Pancreas (tissue), 10 donors: ENCODE data around the gene SELPLG. TPM values are rescaled to one million over a fixed set of nuclear protein-coding genes. Genes with fewer than 3 reads are reported as not detected.
"Not testable (repeated sequence)": the region's sequence is repeated elsewhere in the genome, so short reads cannot be mapped to it uniquely, and the experiment has no call there.

Experiments
- ATAC-seq, 4 donors: fragments of 200-7000 bp; cut with Tn5 transposase; one replicate each; pipeline versions ENCODE4 v1.8.0 to v1.9.1; 2020; ENCODE audit warnings: mild to moderate bottlenecking in 4 of 4, moderate library complexity in 4 of 4
- DNase-seq, 6 donors: peaks; one replicate each; pipeline ENCODE4 v3.0.0-alpha.2; 2020
- FAIRE-seq: peaks from 2 replicates; lab custom pipeline; 2012; peaks lifted over from hg19 to GRCh38; lab: Jason Lieb, UNC
- H3K27ac ChIP-seq, 4 donors: fragments of 200-600 bp; sonication (generic); 1 replicate in 3 of 4; 2 replicates in 1 of 4; pipeline versions ENCODE4 v1.5.0 to v1.8.0; 2020
- H3K27me3 ChIP-seq, 4 donors: fragments of 200-600 bp; one replicate each; pipeline ENCODE4 v1.8.0; 2021
- H3K36me3 ChIP-seq, 3 donors: fragments of 200-600 bp; sonication (generic) in 1 of 3; one replicate each; pipeline versions ENCODE4 v1.5.0 to v1.8.0; 2020 to 2021
- H3K4me1 ChIP-seq, 3 donors: fragments of 200-600 bp; one replicate each; pipeline ENCODE4 v1.8.0; 2021
- H3K4me3 ChIP-seq, 4 donors: fragments of 200-600 bp; sonication (generic) in 2 of 4; one replicate each; pipeline versions ENCODE4 v1.5.0 to v1.8.0; 2020 to 2021
- H3K9me3 ChIP-seq, 4 donors: fragments of 200-600 bp; one replicate each; pipeline ENCODE4 v1.8.0; 2021
- CTCF ChIP-seq, 4 donors: fragments of 200-600 bp; sonication (generic) in 3 of 4; IDR thresholded peaks; one replicate each; pipeline versions ENCODE4 v1.5.0 to v1.8.0; 2021; ENCODE audit warnings: antibody characterized with exemption in 4 of 4
- WGBS, 2 donors: extraction: QIAGEN DNeasy Blood & Tissue Kit; methylation state at CpG; one replicate each; pipeline ENCODE4 v1.1.7; 2013; 5-methylcytosine and 5-hydroxymethylcytosine counted together
- intact Hi-C, 3 donors: fragments of 100-400 bp; cut with DNase I; formaldehyde crosslinking; loops; one replicate each; pipeline versions ENCODE4 v1.11.1 to v1.14.2; 2022
- polyA plus RNA-seq, 2 donors: library from polyadenylated mRNA; stranded (reverse); fragments of 200-250 nt; gene quantifications; one replicate each; pipeline ENCODE4 v1.2.3, GENCODE V29; 2013
- total RNA-seq, 6 donors: library from RNA; stranded (reverse); fragmentation: NEBNext Ultra II Directional in 4 of 6; extraction: Animal tissue kit (Norgen Biotek cat#: 25700) in 4 of 6; gene quantifications; one replicate each; pipeline versions ENCODE4 v1.2.1 to v1.2.4, GENCODE V29; 2021 to 2023
- donor health status: healthy with polysubstance abuse.
- donor health status: DM: no; HTN: no; CAD: no; lungs with moderate emphysema.
- donor health status: DM: no; HTN: no; CAD: no.
- donor health status: control.
- donor health status: control.
- donor health status: Bipolar disorder and iron deficiency.
- donor health status: DM: yes; HTN: yes; CAD: no.
- donor health status: DM: no; HTN: no; CAD: no.
- donor health status: DM: no; HTN: no; CAD: no.
- donor health status: DM: yes; HTN: yes; CAD: no.

Gene SELPLG
- total and polyA plus RNA-seq, 8 donors: 0.28 to 9.5 (median 1.2) TPM

DNA sequence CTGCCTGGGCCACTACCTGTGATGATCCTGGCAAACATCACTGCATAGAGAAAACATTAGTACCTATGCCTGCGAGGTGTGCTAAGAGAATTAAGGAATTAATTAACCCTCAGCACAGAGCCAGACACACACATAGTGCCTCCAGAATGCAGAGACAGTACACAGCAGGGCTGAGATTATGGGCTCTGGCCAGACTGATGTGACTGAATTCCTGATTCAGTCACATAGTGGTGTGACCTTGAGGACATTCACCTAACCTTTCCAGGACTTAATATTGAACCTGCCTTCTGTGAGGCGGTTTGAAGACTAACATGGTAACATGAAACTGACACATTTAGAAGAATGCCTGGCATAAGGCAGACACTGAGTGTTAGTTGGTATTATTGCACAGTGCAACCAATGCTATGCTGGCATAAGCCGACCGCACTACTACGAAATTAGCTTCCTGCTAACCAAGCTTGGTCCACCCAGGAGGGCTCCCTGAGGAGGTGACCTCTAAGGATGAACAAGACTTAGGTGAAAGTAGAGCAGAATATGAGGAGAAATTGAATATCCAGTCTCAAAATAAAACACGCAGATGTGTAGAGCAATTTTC lies 32.0 kb upstream of the SELPLG start:
- no peak for TF ChIP-seq CTCF (IDR thresholded peaks at IDR 0.05)
- no peaks in the 10 kb centered on the region for H3K9me3 ChIP-seq
- H3K36me3 ChIP-seq: no peaks in the 10 kb centered on the region
- H3K4me1 ChIP-seq: peaks cover 0 to 28% (median 17%) of the 10 kb centered on the region in 3 donors
- DNase-seq (no peak), ATAC-seq (no peak), FAIRE-seq (no peak)
- no peak overlapping the region for H3K4me3 ChIP-seq
- H3K27me3 ChIP-seq: no peaks in the 10 kb centered on the region
- peak overlapping the region in 1 of 4 donors; percentile 43 for H3K27ac ChIP-seq
- WGBS, 2 donors: 74 to 76% methylated on average over 6 of the region's 6 CpGs
- intact Hi-C loops: loop anchor here (5.0 to 10.0 kb wide), 2 partner anchors 137 to 139 kb away; no protein-coding TSS in a partner anchor

- peak; percentile 68 to 85 (median 80) for TF ChIP-seq CTCF (IDR thresholded peaks at IDR 0.05)
- peak; percentile 94 to 98 (median 97) for ATAC-seq
- Histone ChIP-seq H3K27ac (peak overlapping the region in 2 of 4 donors; percentile 48 to 53), H3K27me3 (no peaks in the 10 kb centered on the region), H3K36me3 (no peaks in the 10 kb centered on the region), H3K4me3 (no peak overlapping the region), H3K9me3 (no peaks in the 10 kb centered on the region), H3K4me1 (peaks cover 0 to 20% (median 6%) of the 10 kb centered on the region in 3 donors)
- WGBS, 2 donors: 3 to 9% methylated on average over 5 of the region's 5 CpGs
- peak in 4 of 6 donors; percentile 62 to 89 (median 72) for DNase-seq
- peak; percentile 83 for FAIRE-seq
- intact Hi-C loops: loop anchor here (5.0 to 10.0 kb wide), 2 partner anchors 138 to 140 kb away; no protein-coding TSS in a partner anchor
Observed at GRCh38 chr12:108664338-108665258, 30.9 kb upstream of the SELPLG start.

DNA sequence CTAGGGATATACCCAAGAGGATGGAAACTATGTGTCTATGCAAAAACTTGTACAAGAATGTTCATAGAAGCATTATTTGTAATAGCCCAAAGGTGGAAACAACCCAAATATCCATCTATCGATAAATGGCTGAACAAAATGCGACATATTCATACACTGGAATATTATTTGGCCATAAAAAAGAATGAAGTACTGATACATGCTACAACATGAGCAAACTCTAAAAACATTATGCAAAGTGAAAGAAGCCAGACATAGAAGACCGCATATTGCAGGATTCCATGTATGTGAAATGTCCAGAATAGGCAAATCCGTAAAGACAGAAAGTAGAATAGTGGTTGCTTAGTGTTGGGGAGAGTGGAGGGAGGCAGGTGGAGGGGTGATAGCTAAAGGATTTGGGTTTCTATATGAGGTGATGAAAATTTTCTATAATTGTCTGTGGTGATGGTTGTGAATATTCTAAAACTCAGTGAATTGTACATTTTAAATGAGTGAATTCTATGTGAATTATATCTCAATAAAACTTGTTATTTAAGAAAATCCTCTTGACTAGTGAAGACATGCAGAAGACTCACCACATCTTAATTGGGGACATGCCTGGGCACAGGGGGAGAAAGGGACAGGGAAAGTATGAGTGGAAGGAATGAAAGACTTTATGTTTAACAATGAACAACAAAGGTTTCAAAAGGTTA lies 29.8 kb upstream of the SELPLG start:
- Histone ChIP-seq H3K27ac (peak overlapping the region in 1 of 4 donors; percentile 48), H3K4me3 (no peak overlapping the region), H3K36me3 (peaks cover 0 to 5% (median 0%) of the 10 kb centered on the region in 3 donors), H3K9me3 (no peaks in the 10 kb centered on the region), H3K4me1 (peaks cover 0 to 15% (median 4%) of the 10 kb centered on the region in 3 donors), H3K27me3 (no peaks in the 10 kb centered on the region)
- TF ChIP-seq CTCF (IDR thresholded peaks at IDR 0.05): no peak
- 97% methylated on average over 4 of the region's 4 CpGs for WGBS, 2 donors
- intact Hi-C loops: loop anchor here in 2 of 3 donors (10.0 kb wide), 1 partner anchor 141 kb away; no protein-coding TSS in a partner anchor
- ATAC-seq (no peak), DNase-seq (no peak), FAIRE-seq (no peak)

- H3K9me3 ChIP-seq, H3K4me1 ChIP-seq, H3K4me3 ChIP-seq, FAIRE-seq, intact Hi-C loops, DNase-seq, ATAC-seq, H3K27ac ChIP-seq, H3K27me3 ChIP-seq: not testable (repeated sequence)
- H3K36me3 ChIP-seq: peaks cover 0 to 12% (median 7%) of the 10 kb centered on the region in 3 donors
- WGBS, 2 donors: 96 to 97% methylated on average over 4 of the region's 4 CpGs
Observed at GRCh38 chr12:108658115-108658514, 24.4 kb upstream of the SELPLG start.
